Upper lobe of left lung (tissue), 4 donors: ENCODE measurements around the gene TJP2.

Source experiments
- EP300 ChIP-seq, 4 donors: sonication (generic); formaldehyde crosslinking; IDR thresholded peaks; one replicate each; pipeline ENCODE4 v1.5.1; 2017; ENCODE audit warnings: antibody characterized with exemption in 4 of 4, control low read depth in 2 of 4
- POLR2A ChIP-seq, 4 donors: fragments of 450-650 bp; IDR thresholded peaks; one replicate each; pipeline ENCODE4 v1.5.1; 2016 to 2017; ENCODE audit warnings: antibody characterized with exemption in 4 of 4, mild to moderate bottlenecking in 2 of 4
- POLR2AphosphoS5 ChIP-seq, 2 donors: sonication (generic); formaldehyde crosslinking; IDR thresholded peaks; one replicate each; pipeline ENCODE4 v1.5.1; 2017; ENCODE audit warnings: antibody characterized with exemption in 2 of 2
- TF ChIP-seq, protein P1 (sequence below), 6 experiments: fragments of 450-650 bp in 4 of 6; fragments of 200-600 bp in 2 of 6; sonication (generic) in 2 of 6; IDR thresholded peaks; one replicate each; pipeline ENCODE4 v1.5.1; 2016 to 2019; ENCODE audit warnings: antibody characterized with exemption in 6 of 6

DNA sequence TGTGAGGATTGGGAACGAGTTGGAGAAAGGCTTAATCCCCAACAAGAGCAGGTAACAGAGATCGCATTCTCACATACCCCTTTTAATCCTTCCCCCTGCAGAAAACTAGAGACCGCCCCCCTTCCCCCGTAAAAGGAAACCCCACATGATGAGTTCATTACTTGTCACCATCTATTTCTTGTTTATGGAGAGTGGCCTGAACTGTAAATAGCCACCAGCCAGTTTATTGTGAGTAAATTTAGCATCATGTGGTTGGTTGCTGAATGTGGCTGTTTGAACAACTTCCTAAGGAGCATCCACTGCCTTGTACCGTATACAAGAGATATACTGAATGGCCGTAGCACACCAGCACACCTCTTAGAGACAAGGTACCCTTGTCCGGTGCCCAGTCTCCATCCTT, 62.1 kb downstream of the TJP2 start:
- TF ChIP-seq, protein P1, sequence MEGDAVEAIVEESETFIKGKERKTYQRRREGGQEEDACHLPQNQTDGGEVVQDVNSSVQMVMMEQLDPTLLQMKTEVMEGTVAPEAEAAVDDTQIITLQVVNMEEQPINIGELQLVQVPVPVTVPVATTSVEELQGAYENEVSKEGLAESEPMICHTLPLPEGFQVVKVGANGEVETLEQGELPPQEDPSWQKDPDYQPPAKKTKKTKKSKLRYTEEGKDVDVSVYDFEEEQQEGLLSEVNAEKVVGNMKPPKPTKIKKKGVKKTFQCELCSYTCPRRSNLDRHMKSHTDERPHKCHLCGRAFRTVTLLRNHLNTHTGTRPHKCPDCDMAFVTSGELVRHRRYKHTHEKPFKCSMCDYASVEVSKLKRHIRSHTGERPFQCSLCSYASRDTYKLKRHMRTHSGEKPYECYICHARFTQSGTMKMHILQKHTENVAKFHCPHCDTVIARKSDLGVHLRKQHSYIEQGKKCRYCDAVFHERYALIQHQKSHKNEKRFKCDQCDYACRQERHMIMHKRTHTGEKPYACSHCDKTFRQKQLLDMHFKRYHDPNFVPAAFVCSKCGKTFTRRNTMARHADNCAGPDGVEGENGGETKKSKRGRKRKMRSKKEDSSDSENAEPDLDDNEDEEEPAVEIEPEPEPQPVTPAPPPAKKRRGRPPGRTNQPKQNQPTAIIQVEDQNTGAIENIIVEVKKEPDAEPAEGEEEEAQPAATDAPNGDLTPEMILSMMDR (IDR thresholded peaks at IDR 0.05) = no peak
- TF ChIP-seq POLR2AphosphoS5 (IDR thresholded peaks at IDR 0.05) (no peak), POLR2A (IDR thresholded peaks at IDR 0.05) (no peak), EP300 (IDR thresholded peaks at IDR 0.05) (no peak)
